ENCODE results near the gene GJB1. TPM values are rescaled to one million over a fixed set of nuclear protein-coding genes. Genes with fewer than 3 reads are reported as not detected.

GJB1 gene
- polyA plus RNA-seq, 1 experiment, result not detected

DNA sequence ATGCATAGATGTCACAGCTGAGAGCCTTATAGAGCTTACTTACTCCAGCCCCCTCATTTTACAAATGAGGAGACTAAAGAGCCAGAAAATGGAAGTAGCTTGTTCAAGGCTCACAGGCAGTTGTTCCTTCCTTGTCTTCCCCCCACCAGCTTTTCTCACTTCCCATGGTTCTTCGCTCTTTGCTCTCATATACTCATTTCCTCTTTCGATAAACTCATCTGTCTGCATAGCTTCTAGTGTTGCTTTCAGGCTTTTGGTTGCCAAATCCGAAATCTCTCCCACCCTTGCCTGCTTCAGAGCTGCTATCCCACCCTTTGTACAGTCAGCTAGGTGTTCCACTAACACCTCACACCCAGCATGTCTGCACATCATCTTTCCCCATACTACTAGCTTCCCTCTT lies 25.0 kb upstream of the GJB1 start:
- no peak overlapping the region for H3K4me3 ChIP-seq (ENCODE audit: low read depth, low read length)
- CTCF ChIA-PET, result no interaction called here
- POLR2A ChIA-PET, result no interaction called here
- TF ChIP-seq, protein P1, sequence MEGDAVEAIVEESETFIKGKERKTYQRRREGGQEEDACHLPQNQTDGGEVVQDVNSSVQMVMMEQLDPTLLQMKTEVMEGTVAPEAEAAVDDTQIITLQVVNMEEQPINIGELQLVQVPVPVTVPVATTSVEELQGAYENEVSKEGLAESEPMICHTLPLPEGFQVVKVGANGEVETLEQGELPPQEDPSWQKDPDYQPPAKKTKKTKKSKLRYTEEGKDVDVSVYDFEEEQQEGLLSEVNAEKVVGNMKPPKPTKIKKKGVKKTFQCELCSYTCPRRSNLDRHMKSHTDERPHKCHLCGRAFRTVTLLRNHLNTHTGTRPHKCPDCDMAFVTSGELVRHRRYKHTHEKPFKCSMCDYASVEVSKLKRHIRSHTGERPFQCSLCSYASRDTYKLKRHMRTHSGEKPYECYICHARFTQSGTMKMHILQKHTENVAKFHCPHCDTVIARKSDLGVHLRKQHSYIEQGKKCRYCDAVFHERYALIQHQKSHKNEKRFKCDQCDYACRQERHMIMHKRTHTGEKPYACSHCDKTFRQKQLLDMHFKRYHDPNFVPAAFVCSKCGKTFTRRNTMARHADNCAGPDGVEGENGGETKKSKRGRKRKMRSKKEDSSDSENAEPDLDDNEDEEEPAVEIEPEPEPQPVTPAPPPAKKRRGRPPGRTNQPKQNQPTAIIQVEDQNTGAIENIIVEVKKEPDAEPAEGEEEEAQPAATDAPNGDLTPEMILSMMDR (IDR thresholded peaks at IDR 0.05; ENCODE audit: insufficient read depth, low read depth, low read length), result no peak
- H3K36me3 ChIP-seq (ENCODE audit: control insufficient read depth, insufficient read depth, low read length), result no peaks in the 10 kb centered on the region
- DNase-seq (ENCODE audit: low read depth), result no peak
- H3K27me3 ChIP-seq (ENCODE audit: control insufficient read depth, insufficient read depth, low read length), result no peaks in the 10 kb centered on the region

DNA sequence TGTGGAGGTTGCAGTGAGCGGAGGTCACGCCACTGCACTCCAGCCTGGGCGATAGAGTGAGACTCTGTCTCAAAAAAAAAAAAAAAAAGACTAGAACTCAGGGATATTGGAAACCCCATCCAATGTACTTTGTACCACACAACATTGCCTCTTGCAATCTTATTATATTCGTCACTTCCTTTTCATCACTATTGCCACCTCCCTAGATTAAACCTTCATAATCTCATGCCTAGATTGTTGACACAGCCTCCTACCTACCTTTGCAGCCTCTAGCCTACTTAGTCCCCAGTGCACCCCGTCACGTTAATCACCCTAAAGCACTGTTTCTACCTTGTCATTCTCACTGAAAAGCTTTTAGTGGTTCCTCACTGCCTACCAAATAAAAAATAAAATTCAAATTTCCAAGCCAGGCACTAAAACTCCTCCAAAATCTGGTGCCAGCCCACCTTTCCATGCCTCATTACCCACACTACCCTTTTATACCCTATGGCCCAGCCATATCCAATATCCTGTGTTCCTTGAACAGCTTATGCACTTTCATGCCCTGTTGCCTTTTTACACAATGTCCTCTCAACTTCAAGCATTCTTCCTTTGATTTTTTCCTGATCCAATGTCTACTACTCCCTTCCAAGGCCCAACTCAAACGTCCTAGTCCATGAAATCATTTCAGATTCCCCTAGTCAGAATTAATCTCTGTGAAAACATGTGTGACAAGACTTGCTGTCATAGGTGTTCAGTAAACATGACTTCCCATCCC lies 23.6 kb upstream of the GJB1 start:
- H3K36me3 ChIP-seq (ENCODE audit: control insufficient read depth, insufficient read depth, low read length), result no peaks in the 10 kb centered on the region
- DNase-seq (ENCODE audit: low read depth), result no peak
- H3K27me3 ChIP-seq (ENCODE audit: control insufficient read depth, insufficient read depth, low read length), result no peaks in the 10 kb centered on the region
- no peak overlapping the region for H3K4me3 ChIP-seq (ENCODE audit: low read depth, low read length)
- TF ChIP-seq, protein P1 (IDR thresholded peaks at IDR 0.05; ENCODE audit: insufficient read depth, low read depth, low read length), result no peak
- ChIA-PET POLR2A (no interaction called here), CTCF (no interaction called here)

DNA sequence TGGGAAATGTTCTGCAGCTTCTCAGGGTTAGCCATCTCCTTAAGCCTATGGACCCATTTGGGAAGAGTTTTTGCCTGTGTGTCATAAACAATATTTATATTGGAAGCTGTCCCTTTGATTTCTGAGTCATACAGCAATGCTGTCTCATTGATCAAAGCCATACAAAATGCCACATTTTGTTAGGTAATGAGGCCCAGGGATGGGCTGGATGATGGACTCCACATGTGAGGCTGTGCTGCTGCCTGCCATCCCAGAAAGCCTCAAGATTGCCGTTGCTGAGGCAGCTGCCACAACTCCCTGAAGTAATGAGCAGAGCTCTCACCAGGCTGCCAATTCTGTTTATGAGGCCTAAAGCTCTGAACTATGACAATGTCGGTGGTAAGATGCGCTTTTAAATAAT lies 12.2 kb upstream of the GJB1 start:
- no peaks in the 10 kb centered on the region for H3K36me3 ChIP-seq (ENCODE audit: control insufficient read depth, insufficient read depth, low read length)
- no peak for DNase-seq (ENCODE audit: low read depth)
- CTCF ChIA-PET, result no interaction called here
- POLR2A ChIA-PET, result no interaction called here
- TF ChIP-seq, protein P1 (IDR thresholded peaks at IDR 0.05; ENCODE audit: insufficient read depth, low read depth, low read length), result no peak
- H3K4me3 ChIP-seq (ENCODE audit: low read depth, low read length), result no peak overlapping the region
- peaks cover 4% of the 10 kb centered on the region; the same call in 1 of the 2 replicates for H3K27me3 ChIP-seq (ENCODE audit: control insufficient read depth, insufficient read depth, low read length)

GRCh38 chrX:71212536-71212935 lies 10.5 kb upstream of the GJB1 start:
- CTCF ChIA-PET, result no interaction called here
- POLR2A ChIA-PET, result interaction anchor here (0.6 kb wide), 1 partner anchor 10 kb away, joined by 14 read pairs; no protein-coding TSS in a partner anchor
- DNase-seq (ENCODE audit: low read depth), result no peak
- TF ChIP-seq, protein P1 (IDR thresholded peaks at IDR 0.05; ENCODE audit: insufficient read depth, low read depth, low read length), result no peak
- peaks cover 4% of the 10 kb centered on the region; the same call in 1 of the 2 replicates for H3K27me3 ChIP-seq (ENCODE audit: control insufficient read depth, insufficient read depth, low read length)
- H3K4me3 ChIP-seq (ENCODE audit: low read depth, low read length), result no peak overlapping the region
- H3K36me3 ChIP-seq (ENCODE audit: control insufficient read depth, insufficient read depth, low read length), result no peaks in the 10 kb centered on the region

DNA sequence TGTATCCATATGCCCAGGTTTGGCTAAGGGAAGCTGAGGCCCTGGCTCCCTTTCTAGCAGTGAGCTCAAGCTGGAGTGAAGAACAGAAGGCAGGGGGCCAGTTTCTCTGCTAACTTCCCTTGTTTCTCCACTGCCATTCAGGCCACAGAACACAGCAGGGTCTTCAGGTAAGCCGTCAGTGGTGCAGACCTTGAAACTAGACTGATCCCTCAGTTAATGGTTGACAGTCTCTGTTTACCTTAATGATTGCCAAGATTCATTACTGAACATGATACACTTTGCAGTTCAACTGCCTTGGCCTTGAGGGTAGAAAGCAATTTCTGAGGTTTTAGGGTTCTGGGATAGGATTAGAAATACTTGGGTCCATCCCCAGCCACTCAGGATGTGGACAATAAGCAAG lies 8.9 kb upstream of the GJB1 start:
- no peaks in the 10 kb centered on the region for H3K36me3 ChIP-seq (ENCODE audit: control insufficient read depth, insufficient read depth, low read length)
- peaks cover 4% of the 10 kb centered on the region; the same call in 1 of the 2 replicates for H3K27me3 ChIP-seq (ENCODE audit: control insufficient read depth, insufficient read depth, low read length)
- TF ChIP-seq, protein P1 (IDR thresholded peaks at IDR 0.05; ENCODE audit: insufficient read depth, low read depth, low read length), result no peak
- ChIA-PET CTCF (no interaction called here), POLR2A (no interaction called here)
- DNase-seq (ENCODE audit: low read depth), result no peak
- no peak overlapping the region for H3K4me3 ChIP-seq (ENCODE audit: low read depth, low read length)

All from BJ (cell line).